ENCODE results near the gene CSNK1G2.

CSNK1G2 gene

GRCh38 chr19:1944916-1945561, 4.1 kb downstream of the CSNK1G2 start:
- no peak for DNase-seq

- DNase-seq, result peak; percentile 38
These were observed 4.9 kb downstream of the CSNK1G2 start for GRCh38 chr19:1945899-1946298.

GRCh38 chr19:1947651-1948209, 6.8 kb downstream of the CSNK1G2 start:
- no peak for DNase-seq

- DNase-seq, result no peak
These were observed 8.5 kb downstream of the CSNK1G2 start for GRCh38 chr19:1949304-1950101.

GRCh38 chr19:1950640-1951039, 9.7 kb downstream of the CSNK1G2 start:
- DNase-seq, result no peak

- no peak for DNase-seq
These were observed 11.7 kb downstream of the CSNK1G2 start for GRCh38 chr19:1952635-1953034.

- DNase-seq, result no peak
These were observed 12.1 kb downstream of the CSNK1G2 start for GRCh38 chr19:1953037-1953436.

GRCh38 chr19:1953441-1954094, 12.6 kb downstream of the CSNK1G2 start:
- DNase-seq, result no peak

- DNase-seq, result no peak
These were observed 13.6 kb downstream of the CSNK1G2 start for GRCh38 chr19:1954532-1954933.

- DNase-seq, result no peak
These were observed 14.5 kb downstream of the CSNK1G2 start for GRCh38 chr19:1955171-1956121.

GRCh38 chr19:1956122-1956494, 15.1 kb downstream of the CSNK1G2 start:
- no peak for DNase-seq

GRCh38 chr19:1956868-1957492, 16.0 kb downstream of the CSNK1G2 start:
- DNase-seq, result no peak

GRCh38 chr19:1957562-1958248, 16.7 kb downstream of the CSNK1G2 start:
- no peak for DNase-seq

GRCh38 chr19:1959928-1960589, 19.1 kb downstream of the CSNK1G2 start:
- no peak for DNase-seq

- no peak for DNase-seq
These were observed 20.3 kb downstream of the CSNK1G2 start for GRCh38 chr19:1961000-1961883.

GRCh38 chr19:1962674-1963073, 21.7 kb downstream of the CSNK1G2 start:
- no peak for DNase-seq

- DNase-seq, result no peak
These were observed 26.2 kb downstream of the CSNK1G2 start for GRCh38 chr19:1967087-1967608.

- no peak for DNase-seq
These were observed 27.6 kb downstream of the CSNK1G2 start for GRCh38 chr19:1968279-1969175.

All from fibroblast of skin of scalp (primary cell).